ENCODE measurements around the gene KBTBD4.
A peak's percentile ranks its signal among the peaks of the same experiment; 100 is the strongest.
"Not testable (repeated sequence)": the region's sequence is repeated elsewhere in the genome, so short reads cannot be mapped to it uniquely, and the experiment has no call there.

KBTBD4 gene

GRCh38 chr11:47571357-47571729 is 7.4 kb downstream of the KBTBD4 start:
- TF ChIP-seq, protein P1, sequence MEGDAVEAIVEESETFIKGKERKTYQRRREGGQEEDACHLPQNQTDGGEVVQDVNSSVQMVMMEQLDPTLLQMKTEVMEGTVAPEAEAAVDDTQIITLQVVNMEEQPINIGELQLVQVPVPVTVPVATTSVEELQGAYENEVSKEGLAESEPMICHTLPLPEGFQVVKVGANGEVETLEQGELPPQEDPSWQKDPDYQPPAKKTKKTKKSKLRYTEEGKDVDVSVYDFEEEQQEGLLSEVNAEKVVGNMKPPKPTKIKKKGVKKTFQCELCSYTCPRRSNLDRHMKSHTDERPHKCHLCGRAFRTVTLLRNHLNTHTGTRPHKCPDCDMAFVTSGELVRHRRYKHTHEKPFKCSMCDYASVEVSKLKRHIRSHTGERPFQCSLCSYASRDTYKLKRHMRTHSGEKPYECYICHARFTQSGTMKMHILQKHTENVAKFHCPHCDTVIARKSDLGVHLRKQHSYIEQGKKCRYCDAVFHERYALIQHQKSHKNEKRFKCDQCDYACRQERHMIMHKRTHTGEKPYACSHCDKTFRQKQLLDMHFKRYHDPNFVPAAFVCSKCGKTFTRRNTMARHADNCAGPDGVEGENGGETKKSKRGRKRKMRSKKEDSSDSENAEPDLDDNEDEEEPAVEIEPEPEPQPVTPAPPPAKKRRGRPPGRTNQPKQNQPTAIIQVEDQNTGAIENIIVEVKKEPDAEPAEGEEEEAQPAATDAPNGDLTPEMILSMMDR (conservative IDR thresholded peaks at IDR 0.05; ENCODE audit: low read depth, low read length), result no peak
- no peak overlapping the region for H3K4me3 ChIP-seq (ENCODE audit: low read length)

DNA sequence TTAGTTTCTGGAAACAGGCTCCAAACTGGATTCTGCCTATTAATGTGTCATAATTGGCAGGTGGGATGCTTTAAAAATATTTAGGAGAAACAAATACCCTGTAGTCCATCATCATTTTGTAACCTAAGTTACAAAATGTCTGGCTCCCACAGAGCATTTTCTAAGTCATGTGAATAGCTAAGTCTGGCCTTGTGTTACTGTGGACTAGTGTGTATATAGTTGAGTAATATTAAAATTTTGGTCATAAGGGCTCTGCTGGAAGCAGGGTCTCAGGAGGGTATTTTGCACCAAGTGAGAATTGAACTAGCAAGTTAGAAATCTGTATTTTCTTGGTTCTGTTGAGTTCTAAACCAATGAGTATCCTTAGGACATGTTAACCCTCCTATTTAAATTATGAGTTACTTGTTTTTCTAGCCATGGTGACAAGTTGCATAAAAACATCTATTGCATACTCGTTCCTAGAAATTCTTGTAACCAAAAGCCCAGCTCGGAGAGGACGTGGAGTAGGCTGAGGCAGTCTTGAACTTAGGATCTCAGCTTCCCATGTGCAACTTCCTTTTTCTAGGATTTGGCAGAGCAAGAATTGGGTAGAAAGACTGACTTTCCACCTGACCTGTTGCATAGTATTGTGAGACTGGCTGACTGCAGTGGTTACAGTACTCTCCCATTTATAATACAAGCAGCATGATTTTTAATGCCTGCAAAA is 8.0 kb downstream of the KBTBD4 start:
- no peak for DNase-seq (ENCODE audit: low read depth)
- H3K4me3 ChIP-seq (ENCODE audit: low read length), result no peak overlapping the region
- TF ChIP-seq, protein P1 (conservative IDR thresholded peaks at IDR 0.05; ENCODE audit: low read depth, low read length), result no peak

More at GRCh38 chr11:47571357-47571729, 7.4 kb downstream of the KBTBD4 start:
- DNase-seq (ENCODE audit: low read depth), result no peak

DNA sequence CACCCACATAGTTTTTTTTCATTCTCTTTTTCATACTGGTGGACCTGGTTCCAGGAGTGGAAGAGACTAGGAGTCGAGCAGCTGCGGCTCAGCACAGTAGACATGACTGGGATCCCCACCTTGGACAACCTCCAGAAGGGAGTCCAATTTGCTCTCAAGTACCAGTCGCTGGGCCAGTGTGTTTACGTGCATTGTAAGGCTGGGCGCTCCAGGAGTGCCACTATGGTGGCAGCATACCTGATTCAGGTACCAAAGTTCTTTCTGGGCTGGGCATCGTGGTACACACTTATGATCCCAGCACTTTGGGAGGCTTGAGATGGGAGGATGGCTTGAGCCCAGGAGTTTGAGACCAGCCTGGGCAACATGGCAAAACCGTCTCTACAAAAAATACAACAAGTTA is 9.1 kb downstream of the KBTBD4 start:
- TF ChIP-seq, protein P1 (conservative IDR thresholded peaks at IDR 0.05; ENCODE audit: low read depth, low read length), result no peak
- H3K4me3 ChIP-seq (ENCODE audit: low read length), result no peak overlapping the region
- DNase-seq (ENCODE audit: low read depth), result no peak

GRCh38 chr11:47566149-47566698 is 12.5 kb downstream of the KBTBD4 start:
- TF ChIP-seq, protein P1 (conservative IDR thresholded peaks at IDR 0.05; ENCODE audit: low read depth, low read length), result no peak
- H3K4me3 ChIP-seq (ENCODE audit: low read length), result peak overlapping the region; percentile 81
- no peak for DNase-seq (ENCODE audit: low read depth)

- TF ChIP-seq, protein P1 (conservative IDR thresholded peaks at IDR 0.05; ENCODE audit: low read depth, low read length), result no peak
- no peak for DNase-seq (ENCODE audit: low read depth)
- peak within 1 kb of the TSS; percentile 81 for H3K4me3 ChIP-seq (ENCODE audit: low read length)
Observed at GRCh38 chr11:47565340-47566148, 13.2 kb downstream of the KBTBD4 start, which contains the start of gene PTPMT1. Gene PTPMT1 (plus strand): TSS chr11:47565599. CDS start chr11:47565623, 24 bp downstream.

GRCh38 chr11:47564933-47565339 is 13.8 kb downstream of the KBTBD4 start:
- no peak for DNase-seq (ENCODE audit: low read depth)
- TF ChIP-seq, protein P1 (conservative IDR thresholded peaks at IDR 0.05; ENCODE audit: low read depth, low read length), result no peak
- H3K4me3 ChIP-seq (ENCODE audit: low read length), result peak overlapping the region; percentile 81

GRCh38 chr11:47564366-47564765 is 14.4 kb downstream of the KBTBD4 start:
- not testable (repeated sequence) for H3K4me3 ChIP-seq (ENCODE audit: low read length); DNase-seq (ENCODE audit: low read depth)

DNA sequence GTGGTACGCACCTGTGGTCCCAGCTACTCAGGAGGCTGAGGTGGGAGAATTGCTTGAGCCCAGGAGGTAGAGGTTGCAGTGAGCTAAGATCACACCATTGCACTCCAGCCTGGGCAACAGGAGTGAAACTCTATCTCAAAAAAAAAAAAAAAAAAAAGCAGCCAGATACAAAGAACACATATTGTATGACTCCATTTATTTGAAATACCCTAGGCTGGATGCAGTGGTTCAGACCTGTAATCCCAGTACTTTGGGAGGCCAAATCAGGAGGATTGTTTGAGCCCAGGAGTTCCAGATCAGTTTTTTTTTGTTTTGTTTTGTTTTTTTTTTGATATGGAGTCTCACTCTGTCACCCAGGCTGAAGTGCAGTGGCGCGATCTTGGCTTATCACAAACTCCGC is 16.4 kb downstream of the KBTBD4 start:
- H3K4me3 ChIP-seq (ENCODE audit: low read length); DNase-seq (ENCODE audit: low read depth): not testable (repeated sequence)
